ENCODE results near the gene GH1.
"Not testable (repeated sequence)": the region's sequence is repeated elsewhere in the genome, so short reads cannot be mapped to it uniquely, and the experiment has no call there.

The GH1 gene

DNA sequence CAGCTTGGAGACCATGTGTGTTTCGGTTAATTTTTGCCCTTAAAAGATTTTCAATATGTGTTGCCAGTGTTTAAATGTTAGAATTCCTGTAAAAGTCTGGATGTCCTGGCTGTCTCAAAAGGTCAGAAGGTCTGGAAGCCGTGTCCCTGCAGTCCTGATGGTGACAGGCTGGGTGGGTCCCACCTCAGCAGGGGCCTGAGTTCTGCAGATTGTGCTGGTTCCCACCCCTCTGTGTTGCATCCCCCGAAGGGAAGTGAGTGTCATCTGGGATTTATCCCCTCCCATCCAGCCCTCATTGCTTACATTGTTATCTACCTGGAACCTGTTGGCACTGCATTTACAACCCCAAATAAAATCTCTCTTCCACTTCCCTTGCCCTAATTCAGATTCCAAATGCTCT lies 24.6 kb downstream of the GH1 start:
- not testable (repeated sequence) for DNase-seq

DNA sequence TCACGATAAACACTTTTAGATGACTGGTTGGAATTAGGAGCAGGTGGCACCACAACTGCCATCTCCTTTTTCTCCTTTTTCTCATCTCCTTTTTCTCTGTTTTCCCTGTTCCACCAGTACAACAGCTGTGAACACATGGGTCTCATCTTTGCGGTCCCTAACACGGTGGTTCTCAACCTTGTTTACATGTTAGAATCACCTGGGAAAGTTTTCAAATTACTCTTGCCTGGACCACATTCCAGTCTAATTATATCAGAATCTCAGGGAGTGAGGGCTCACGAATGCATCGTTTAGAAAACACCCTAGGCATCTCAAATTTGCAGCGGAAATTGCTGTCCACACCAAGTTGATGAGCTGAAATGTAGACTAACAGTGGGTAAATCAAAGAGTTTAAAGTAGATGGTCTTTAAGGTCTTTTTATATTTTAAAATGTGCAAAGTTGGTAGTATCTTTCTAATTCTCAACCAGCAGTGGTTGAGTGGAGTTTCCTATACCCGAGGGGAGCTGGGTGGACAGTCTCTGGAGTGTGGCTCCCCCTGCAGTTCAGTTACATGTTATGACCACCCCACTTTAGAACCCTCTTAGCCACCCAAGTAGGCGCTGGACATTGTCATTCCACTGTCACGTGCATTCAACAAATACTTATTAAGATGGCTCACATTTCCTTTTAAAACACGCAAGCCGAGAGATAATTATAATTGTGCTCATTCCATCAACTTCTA lies 26.2 kb downstream of the GH1 start:
- not testable (repeated sequence) for DNase-seq

DNA sequence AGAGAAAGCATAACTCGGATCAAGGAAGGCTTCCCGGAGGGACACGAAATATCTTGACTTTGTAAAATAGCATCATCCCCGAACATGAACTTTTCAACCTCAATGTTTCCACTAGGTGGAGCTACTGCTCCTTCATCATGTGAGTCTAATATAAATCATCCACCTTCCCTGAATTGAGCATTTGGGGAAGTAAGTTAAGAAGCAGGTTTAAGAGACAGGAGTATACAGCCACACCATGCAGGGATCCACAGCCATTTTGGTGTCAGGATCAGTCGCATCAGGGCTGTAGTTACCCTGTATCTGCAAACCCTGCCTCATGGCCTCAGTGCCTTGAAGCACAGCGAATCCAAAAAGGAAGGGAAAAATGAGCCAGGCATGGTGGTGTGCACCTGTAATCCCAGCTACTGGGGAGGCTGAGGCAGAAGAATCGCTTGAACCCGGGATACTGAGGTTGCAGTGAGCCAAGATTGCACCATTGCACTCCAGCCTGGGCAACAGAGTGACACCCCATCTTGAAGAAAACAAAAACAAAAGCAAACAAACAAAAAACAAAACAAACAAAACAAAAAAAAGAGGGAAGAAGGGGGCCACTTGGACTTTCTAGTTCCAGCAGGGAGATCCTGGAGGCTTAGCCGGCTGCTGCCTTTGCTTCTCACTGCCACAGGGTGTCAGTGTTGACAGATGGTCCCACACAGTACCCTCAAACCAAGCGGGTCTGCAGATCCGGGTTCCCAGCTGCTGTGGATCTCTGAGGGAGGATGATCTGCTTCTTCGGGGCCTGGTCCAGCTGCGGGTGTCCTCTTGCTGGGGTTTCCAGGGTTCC lies 29.4 kb downstream of the GH1 start:
- not testable (repeated sequence) for DNase-seq

GRCh38 chr17:63885119-63885518 lies 33.5 kb downstream of the GH1 start:
- not testable (repeated sequence) for DNase-seq

DNA sequence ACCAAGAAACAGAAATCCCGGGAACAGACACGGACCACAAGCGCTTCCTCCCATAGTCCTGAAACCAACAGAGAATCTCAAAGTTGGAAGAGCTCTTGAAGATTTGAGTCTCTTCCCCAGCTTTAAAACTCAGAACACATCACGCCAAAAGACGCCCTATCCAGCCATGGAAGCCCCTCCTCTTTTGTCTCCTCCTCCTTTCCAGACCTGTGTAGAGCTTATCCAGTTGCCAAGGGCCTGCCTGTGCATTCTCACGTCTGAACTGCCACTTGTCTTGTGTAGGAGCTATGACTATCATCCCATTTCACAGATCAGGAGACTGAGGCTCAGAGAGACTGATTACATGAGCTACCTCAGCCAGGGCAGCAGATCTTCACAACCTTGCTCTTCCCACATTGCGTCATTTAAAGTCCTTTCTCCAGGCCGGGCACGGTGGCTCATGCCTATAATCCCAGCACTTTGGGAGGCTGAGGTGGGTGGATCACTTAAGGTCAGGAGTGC lies 36.0 kb downstream of the GH1 start:
- DNase-seq, result not testable (repeated sequence)

GRCh38 chr17:63881935-63882601 lies 36.6 kb downstream of the GH1 start, which contains the start of gene GH2:
GH2 (minus strand) TSS chr17:63881944; CDS start chr17:63881801, 143 bp downstream.
- DNase-seq, result peak; percentile 63

GRCh38 chr17:63881337-63881736 lies 37.3 kb downstream of the GH1 start:
- DNase-seq, result not testable (repeated sequence)

DNA sequence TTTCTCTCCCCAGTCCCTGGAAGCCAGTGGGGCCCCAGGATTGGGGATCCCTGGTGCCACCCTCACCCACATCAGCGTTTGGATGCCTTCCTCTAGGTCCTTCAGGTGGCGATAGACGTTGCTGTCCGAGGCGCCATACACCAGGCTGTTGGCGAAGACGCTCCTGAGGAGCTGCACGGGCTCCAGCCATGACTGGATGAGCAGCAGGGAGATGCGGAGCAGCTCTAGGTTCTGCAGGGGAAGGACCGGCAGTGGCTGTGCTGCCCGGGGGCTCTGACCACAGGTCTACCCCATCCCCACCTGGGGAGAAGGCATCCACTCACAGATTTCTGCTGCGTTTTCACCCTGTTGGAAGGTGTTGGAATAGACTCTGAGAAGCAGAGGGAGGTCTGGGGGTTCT lies 37.9 kb downstream of the GH1 start:
- no peak for DNase-seq

- not testable (repeated sequence) for DNase-seq
These were observed 40.2 kb downstream of the GH1 start for GRCh38 chr17:63878413-63878812.

- DNase-seq, result not testable (repeated sequence)
These were observed 43.9 kb downstream of the GH1 start for GRCh38 chr17:63874693-63875092.

- not testable (repeated sequence) for DNase-seq
These were observed 44.5 kb downstream of the GH1 start for GRCh38 chr17:63874061-63874626.

DNA sequence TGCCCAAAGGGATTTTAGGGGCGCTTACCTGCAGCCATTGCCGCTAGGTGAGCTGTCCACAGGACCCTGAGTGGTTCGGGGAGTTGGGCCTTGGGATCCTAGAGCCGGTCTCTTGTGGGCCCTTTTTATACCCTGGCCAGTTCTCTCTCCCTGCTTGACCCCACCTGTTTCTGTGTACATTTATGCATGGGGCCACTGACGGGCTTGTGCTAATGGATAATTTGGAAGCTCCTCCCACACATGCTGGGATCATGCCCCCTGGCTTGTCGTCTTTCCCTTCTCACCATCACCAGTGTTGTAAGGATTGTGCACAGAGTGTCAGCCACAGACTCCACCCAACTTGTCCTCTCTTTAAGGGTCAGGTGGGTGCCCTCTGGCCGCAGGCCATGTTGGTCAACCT lies 45.1 kb downstream of the GH1 start, which contains the start of gene CSH2:
CSH2 (minus strand) TSS at position 101 of the 400 bp plus-strand sequence; CDS start at position 38, 63 bp downstream.
- not testable (repeated sequence) for DNase-seq

DNA sequence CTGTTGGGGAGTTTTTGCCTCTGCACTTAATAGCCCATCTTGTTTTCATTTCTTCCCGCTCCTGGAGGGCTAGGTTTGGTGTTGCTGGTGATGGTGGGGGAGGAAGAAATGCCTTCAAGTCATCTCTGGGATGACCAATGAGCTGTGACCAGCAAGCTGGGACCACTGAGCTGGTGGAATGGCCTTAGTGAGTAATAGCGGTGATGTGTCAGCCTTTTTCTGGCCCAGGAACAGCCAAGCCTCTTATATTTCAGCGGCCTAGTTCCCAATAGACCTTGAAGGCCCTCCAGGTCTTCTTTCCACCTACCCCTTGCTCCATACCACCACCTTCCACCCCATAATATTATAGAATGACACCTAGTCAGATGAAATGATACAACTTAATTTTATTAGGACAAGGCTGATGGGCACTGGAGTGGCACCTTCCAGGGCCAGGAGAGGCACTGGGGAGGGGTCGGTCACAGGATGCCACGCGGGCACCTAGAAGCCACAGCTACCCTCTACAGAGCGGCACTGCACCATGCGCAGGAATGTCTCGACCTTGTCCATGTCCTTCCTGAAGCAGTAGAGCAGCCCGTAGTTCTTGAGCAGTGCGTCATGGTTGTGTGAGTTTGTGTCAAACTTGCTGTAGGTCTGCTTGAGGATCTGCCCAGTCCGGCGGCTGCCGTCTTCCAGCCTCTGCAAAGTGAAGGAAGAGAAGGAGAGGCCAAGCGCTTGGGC lies 46.8 kb downstream of the GH1 start:
- DNase-seq, result not testable (repeated sequence)

GRCh38 chr17:63870292-63870665 lies 48.4 kb downstream of the GH1 start:
- not testable (repeated sequence) for DNase-seq

DNA sequence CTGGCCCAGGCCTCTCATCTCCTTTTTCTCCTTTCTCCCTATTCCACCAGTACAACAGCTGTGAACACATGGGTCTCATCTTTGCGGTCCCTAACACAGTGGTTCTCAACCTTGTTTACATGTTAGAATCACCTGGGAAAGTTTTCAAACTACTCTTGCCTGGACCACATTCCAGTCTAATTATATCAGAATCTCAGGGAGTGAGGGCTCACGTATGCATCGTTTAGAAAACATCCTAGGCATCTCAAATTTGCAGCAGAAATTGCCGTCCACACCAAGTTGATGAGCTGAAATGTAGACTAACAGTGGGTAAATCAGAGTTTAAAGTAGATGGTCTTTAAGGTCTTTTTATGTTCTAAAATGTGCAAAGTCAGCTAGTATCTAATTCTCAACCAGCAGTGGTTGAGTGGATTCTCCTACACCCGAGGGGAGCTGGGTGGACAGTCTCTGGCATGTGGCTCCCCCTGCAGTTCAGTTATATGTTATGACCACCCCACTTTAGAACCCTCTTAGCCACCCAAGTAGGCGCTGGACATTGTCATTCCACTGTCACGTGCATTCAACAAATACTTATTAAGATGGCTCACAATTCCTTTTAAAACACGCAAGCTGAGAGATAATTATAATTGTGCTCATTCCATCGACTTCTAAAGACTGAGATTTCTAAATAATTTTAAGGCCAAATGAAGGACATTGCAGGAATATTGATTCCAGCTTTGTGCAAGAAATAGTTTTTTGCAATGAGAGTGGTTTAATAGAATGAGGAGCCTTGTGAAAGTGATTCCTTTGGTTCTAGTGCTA lies 48.9 kb downstream of the GH1 start:
- DNase-seq, result not testable (repeated sequence)
